ENCODE data around the gene DAP. TPM values are rescaled to one million over a fixed set of nuclear protein-coding genes. Genes with fewer than 3 reads are reported as not detected.

The DAP gene
- total RNA-seq, 1 experiment from 2014 or later: 47.7 TPM

- no peak overlapping the region for H3K27ac Mint-ChIP-seq
- H3K4me1 Mint-ChIP-seq: peaks cover 51% of the 10 kb centered on the region
- POLR2A ChIA-PET: no interaction called here
- TF ChIP-seq ATF2 (CRISPR knock-in tag; IDR thresholded peaks at IDR 0.05; ENCODE audit: borderline replicate concordance, low read depth): no peak
- no peak for TF ChIP-seq ZMAT4 (CRISPR knock-in tag; IDR thresholded peaks at IDR 0.05)
- TF ChIP-seq AFF4 (CRISPR knock-in tag; IDR thresholded peaks at IDR 0.05; ENCODE audit: borderline replicate concordance): no peak
- TF ChIP-seq E2F4 (CRISPR knock-in tag; IDR thresholded peaks at IDR 0.05; ENCODE audit: borderline replicate concordance, low read depth): no peak
- TF ChIP-seq ZNF232 (CRISPR knock-in tag; IDR thresholded peaks at IDR 0.05): no peak
- TF ChIP-seq JAZF1 (CRISPR knock-in tag; IDR thresholded peaks at IDR 0.05): no peak
- no peak for TF ChIP-seq CREM (CRISPR knock-in tag; IDR thresholded peaks at IDR 0.05)
- no peak for TF ChIP-seq TCF7 (CRISPR knock-in tag; IDR thresholded peaks at IDR 0.05; ENCODE audit: low read depth)
- no peak for TF ChIP-seq PRRX2 (CRISPR knock-in tag; IDR thresholded peaks at IDR 0.05)
- no peak for TF ChIP-seq ZNF263 (CRISPR knock-in tag; IDR thresholded peaks at IDR 0.05; ENCODE audit: low read depth)
- no peak for TF ChIP-seq GRHL2 (CRISPR knock-in tag; IDR thresholded peaks at IDR 0.05; ENCODE audit: insufficient replicate concordance, severe bottlenecking)
- TF ChIP-seq USF2 (CRISPR knock-in tag; IDR thresholded peaks at IDR 0.05): no peak
- TF ChIP-seq ZNF423 (CRISPR knock-in tag; IDR thresholded peaks at IDR 0.05): no peak
- TF ChIP-seq ATF6 (CRISPR knock-in tag; IDR thresholded peaks at IDR 0.05): no peak
- TF ChIP-seq ZNF281 (CRISPR knock-in tag; IDR thresholded peaks at IDR 0.05): no peak
- no peak for DNase-seq (ENCODE audit: low spot score)
- H3K9me3 Mint-ChIP-seq: no peaks in the 10 kb centered on the region; the same call in 1 of the 2 replicates
- no peak overlapping the region for H3K4me3 Mint-ChIP-seq
- no peaks in the 10 kb centered on the region; the same call in 1 of the 2 replicates for H3K36me3 Mint-ChIP-seq
- no peak for ATAC-seq
- CTCF ChIA-PET: no interaction called here
- H3K27me3 Mint-ChIP-seq (ENCODE audit: low read depth): peaks cover 3% of the 10 kb centered on the region; the same call in 1 of the 2 replicates
Observed at GRCh38 chr5:10633271-10634049, 127.6 kb downstream of the DAP start.
